WTC11 (cell line): ENCODE data around the gene CYP21A2.

ENCODE experiments used
- ATF2 ChIP-seq: sonication (generic); formaldehyde crosslinking; IDR thresholded peaks from 2 replicates; pipeline ENCODE4 v1.8.1; 2022; ENCODE audit warnings: low read depth, missing genetic modification reagents, borderline replicate concordance
- CREB1 ChIP-seq: sonication (generic); formaldehyde crosslinking; IDR thresholded peaks from 2 replicates; pipeline ENCODE4 v1.8.0; 2023; ENCODE audit warnings: mild to moderate bottlenecking, missing genetic modification reagents
- CTCF ChIP-seq: fragments of 200-600 bp; IDR thresholded peaks from 2 replicates; pipeline ENCODE4 v1.8.0; 2022; ENCODE audit warnings: antibody characterized with exemption
- FOXP4 ChIP-seq: sonication (generic); formaldehyde crosslinking; IDR thresholded peaks from 2 replicates; pipeline ENCODE4 v1.8.0; 2022; ENCODE audit warnings: mild to moderate bottlenecking, missing genetic modification reagents
- MAX ChIP-seq: sonication (generic); formaldehyde crosslinking; IDR thresholded peaks from 2 replicates; pipeline ENCODE4 v1.8.0; 2022; ENCODE audit warnings: mild to moderate bottlenecking, missing genetic modification reagents
- MXD4 ChIP-seq: fragments of 250-450 bp; sonication (Bioruptor Pico); IDR thresholded peaks from 2 replicates; pipeline ENCODE4 v1.8.0; 2021; ENCODE audit warnings: mild to moderate bottlenecking, moderate library complexity, borderline replicate concordance
- NFATC4 ChIP-seq: fragments of 250-450 bp; sonication (Bioruptor Pico); IDR thresholded peaks from 2 replicates; pipeline ENCODE4 v1.9.0; 2021; ENCODE audit warnings: mild to moderate bottlenecking
- NR1H2 ChIP-seq: sonication (generic); formaldehyde crosslinking; IDR thresholded peaks from 2 replicates; pipeline ENCODE4 v1.9.0; 2021; ENCODE audit warnings: mild to moderate bottlenecking, moderate library complexity, missing genetic modification reagents
- TP53 ChIP-seq: sonication (generic); formaldehyde crosslinking; IDR thresholded peaks from 2 replicates; pipeline ENCODE4 v1.8.1; 2023; ENCODE audit warnings: mild to moderate bottlenecking, missing genetic modification reagents
- ZNF121 ChIP-seq: sonication (generic); formaldehyde crosslinking; IDR thresholded peaks from 2 replicates; pipeline ENCODE4 v1.8.0; 2023; ENCODE audit warnings: missing genetic modification reagents
- ZNF317 ChIP-seq: sonication (generic); formaldehyde crosslinking; IDR thresholded peaks from 2 replicates; pipeline ENCODE4 v1.8.1; 2023; ENCODE audit warnings: low read depth, mild to moderate bottlenecking, moderate library complexity, missing genetic modification reagents, borderline replicate concordance
- ZNF512 ChIP-seq: sonication (generic); formaldehyde crosslinking; IDR thresholded peaks from 2 replicates; pipeline ENCODE4 v1.8.1; 2022; ENCODE audit warnings: missing genetic modification reagents, borderline replicate concordance

GRCh38 chr6:32089082-32089828 lies 51.0 kb downstream of the CYP21A2 start:
- TF ChIP-seq ATF2 (CRISPR knock-in tag): no peak
- TF ChIP-seq CTCF: no peak
- no peak for TF ChIP-seq ZNF512 (CRISPR knock-in tag)
- TF ChIP-seq MAX (CRISPR knock-in tag): no peak
- no peak for TF ChIP-seq MXD4 (CRISPR knock-in tag)
- no peak for TF ChIP-seq CREB1
- no peak for TF ChIP-seq NFATC4 (CRISPR knock-in tag)
- no peak for TF ChIP-seq TP53 (CRISPR knock-in tag)
- TF ChIP-seq ZNF317 (CRISPR knock-in tag): no peak
- no peak for TF ChIP-seq NR1H2 (CRISPR knock-in tag)
- TF ChIP-seq ZNF121 (CRISPR knock-in tag): no peak
- TF ChIP-seq FOXP4 (CRISPR knock-in tag): no peak
